OCI-LY3 (cell line): ENCODE results near the gene GPR162.

ENCODE experiments used
- H2AFZ ChIP-seq: fragments of 200-600, 300-600 bp; shearing (Covaris generic); 2 replicates; pipeline ENCODE4 v1.6.0; 2014; ENCODE audit warnings: antibody characterized with exemption, low read depth, low read length
- H3K27ac ChIP-seq: fragments of 200-600, 300-600 bp; sonication (generic); 2 replicates; pipeline ENCODE4 v1.5.1; 2014; ENCODE audit warnings: mild to moderate bottlenecking, low read length, moderate library complexity, mixed read lengths
- H3K27me3 ChIP-seq: fragments of 200-600, 300-600 bp; sonication (generic); 2 replicates; pipeline ENCODE4 v1.6.1; 2014; ENCODE audit warnings: low read depth, low read length, mixed read lengths
- H3K36me3 ChIP-seq: fragments of 200-600, 300-600 bp; sonication (generic); replicated peaks from 2 replicates; pipeline ENCODE3; 2014; ENCODE audit warnings: low read depth, low read length, mixed read lengths
- H3K4me1 ChIP-seq: fragments of 300-600, 200-600 bp; sonication (generic); 2 replicates; pipeline ENCODE4 v1.6.1; 2014; ENCODE audit warnings: low read length, mixed read lengths
- H3K4me2 ChIP-seq: fragments of 200-600, 300-600 bp; sonication (generic); 2 replicates; pipeline ENCODE4 v1.6.1; 2014; ENCODE audit warnings: low read length, mixed read lengths
- H3K4me3 ChIP-seq: fragments of 300-600, 200-600 bp; sonication (generic); 2 replicates; pipeline ENCODE4 v1.5.1; 2014; ENCODE audit warnings: antibody characterized with exemption, mild to moderate bottlenecking, low read length, moderate library complexity
- H3K79me2 ChIP-seq: fragments of 300-600, 200-600 bp; shearing (Covaris generic); 2 replicates; pipeline ENCODE4 v1.6.1; 2014; ENCODE audit warnings: mild to moderate bottlenecking, low read length, mixed read lengths
- H3K9ac ChIP-seq: fragments of 300-600, 200-600 bp; shearing (Covaris generic); 2 replicates; pipeline ENCODE4 v1.6.0; 2014; ENCODE audit warnings: mild to moderate bottlenecking, low read length, moderate library complexity
- H3K9me3 ChIP-seq: fragments of 200-600, 300-600 bp; shearing (Covaris generic); 2 replicates; pipeline ENCODE4 v1.6.1; 2014; ENCODE audit warnings: low read length, mixed read lengths; ENCODE audit not compliant: insufficient read depth
- H4K20me1 ChIP-seq: fragments of 200-600, 300-600 bp; sonication (generic); 2 replicates; pipeline ENCODE4 v1.6.1; 2016; ENCODE audit warnings: low read length, mixed read lengths; ENCODE audit not compliant: insufficient read depth
- CTCF ChIP-seq: fragments of 200-600, 300-600 bp; sonication (generic); IDR thresholded peaks from 2 replicates; pipeline ENCODE4 v1.5.1; 2014; ENCODE audit warnings: antibody characterized with exemption, low read length, low read depth
- EZH2phosphoT487 ChIP-seq: fragments of 200-600 bp; shearing (Covaris generic); IDR thresholded peaks from 2 replicates; pipeline ENCODE4 v1.6.1; 2018; ENCODE audit warnings: antibody characterized with exemption, mixed run types, low read depth

The GPR162 gene

GRCh38 chr12:6845395-6845794, 23.8 kb downstream of the GPR162 start:
- Histone ChIP-seq H3K36me3 (peaks cover 44% of the 10 kb centered on the region), H3K79me2 (peaks cover 11% of the 10 kb centered on the region), H4K20me1 (no peaks in the 10 kb centered on the region), H2AFZ (no peak overlapping the region), H3K4me1 (peaks cover 38% of the 10 kb centered on the region), H3K4me3 (no peak overlapping the region), H3K9ac (no peak overlapping the region), H3K27me3 (no peaks in the 10 kb centered on the region), H3K9me3 (no peaks in the 10 kb centered on the region), H3K4me2 (no peak overlapping the region), H3K27ac (no peak overlapping the region)
- TF ChIP-seq CTCF = no peak
- no peak for TF ChIP-seq EZH2phosphoT487

DNA sequence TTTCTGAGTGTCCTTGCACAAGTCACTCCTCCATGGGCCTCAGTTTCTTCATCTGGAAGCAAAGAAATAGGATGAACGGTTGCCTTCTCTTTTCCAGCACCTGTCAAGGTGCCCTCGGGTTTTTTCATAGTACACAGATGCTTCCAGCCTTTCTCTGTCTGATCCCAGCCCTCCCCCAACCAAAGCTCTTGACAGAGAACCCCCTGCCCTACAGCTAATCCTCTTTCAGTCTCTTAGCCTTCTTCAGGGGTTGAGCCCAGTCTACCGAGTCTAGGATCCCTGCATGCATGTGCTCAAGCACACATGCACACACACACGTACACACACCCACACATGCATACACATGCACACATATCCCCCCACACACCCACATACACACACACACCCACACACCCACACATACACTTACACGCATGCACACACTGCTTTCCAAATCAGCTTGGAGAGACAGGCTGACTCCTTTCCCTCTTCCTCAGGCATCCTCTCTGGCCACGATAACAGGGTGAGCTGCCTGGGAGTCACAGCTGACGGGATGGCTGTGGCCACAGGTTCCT, 24.8 kb downstream of the GPR162 start:
- no peak overlapping the region for H3K27ac ChIP-seq
- peaks cover 18% of the 10 kb centered on the region for H3K79me2 ChIP-seq
- H2AFZ ChIP-seq = no peak overlapping the region
- H4K20me1 ChIP-seq = no peaks in the 10 kb centered on the region
- no peaks in the 10 kb centered on the region for H3K27me3 ChIP-seq
- H3K36me3 ChIP-seq = peaks cover 44% of the 10 kb centered on the region
- no peak for TF ChIP-seq EZH2phosphoT487
- H3K9me3 ChIP-seq = no peaks in the 10 kb centered on the region
- H3K4me3 ChIP-seq = no peak overlapping the region
- peaks cover 28% of the 10 kb centered on the region for H3K4me1 ChIP-seq
- no peak overlapping the region for H3K9ac ChIP-seq
- no peak overlapping the region for H3K4me2 ChIP-seq

DNA sequence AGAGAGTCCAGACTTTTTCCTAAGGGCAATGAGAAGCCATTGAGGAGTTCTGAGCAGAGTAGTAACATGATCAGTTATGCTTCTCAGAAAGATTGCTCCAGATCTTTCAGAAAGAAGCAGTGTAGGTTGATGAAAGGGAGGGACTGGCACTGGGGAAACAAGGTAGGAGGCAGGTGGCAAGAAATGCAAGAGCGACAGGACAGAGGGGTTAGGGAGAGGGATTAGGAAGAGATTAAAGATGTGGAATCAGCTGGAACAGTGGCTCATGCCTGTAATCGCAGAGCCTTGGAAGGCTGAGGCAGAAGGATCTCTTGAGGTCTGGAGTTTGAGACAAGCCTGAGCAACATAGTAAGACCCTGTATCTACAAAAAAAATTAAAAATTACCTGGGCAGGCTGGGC, 26.1 kb downstream of the GPR162 start:
- Histone ChIP-seq H3K4me2 (no peak overlapping the region), H3K27me3 (no peaks in the 10 kb centered on the region), H4K20me1 (no peaks in the 10 kb centered on the region), H2AFZ (no peak overlapping the region), H3K27ac (no peak overlapping the region), H3K36me3 (peaks cover 44% of the 10 kb centered on the region), H3K79me2 (peaks cover 18% of the 10 kb centered on the region), H3K4me1 (peaks cover 26% of the 10 kb centered on the region), H3K9ac (no peak overlapping the region), H3K4me3 (no peak overlapping the region), H3K9me3 (no peaks in the 10 kb centered on the region)
- TF ChIP-seq EZH2phosphoT487 (no peak), CTCF (no peak)

DNA sequence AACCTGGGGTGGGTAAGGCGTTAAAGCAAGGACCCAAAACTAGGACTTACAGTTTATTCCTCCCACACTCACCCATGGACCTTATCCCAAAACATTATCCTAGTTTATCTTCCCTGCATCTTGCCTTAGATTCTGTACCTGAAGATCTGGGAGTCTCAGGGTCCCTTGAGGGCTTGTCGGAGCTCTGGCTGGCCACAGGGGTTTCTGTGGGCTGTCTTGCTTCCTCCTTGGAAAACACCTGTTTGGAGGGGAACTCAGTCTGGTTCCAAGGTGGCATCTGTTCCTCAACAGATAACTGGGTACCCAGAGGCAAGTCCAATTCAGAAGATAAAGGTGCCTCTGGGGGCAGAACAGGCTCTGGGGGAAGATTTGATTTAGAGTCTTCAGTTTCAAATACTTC, 27.8 kb downstream of the GPR162 start:
- Histone ChIP-seq H3K27me3 (no peaks in the 10 kb centered on the region), H3K4me3 (peak overlapping the region; percentile 79), H3K27ac (0 out of 2 replicates have a peak overlapping the region, but pooled peaks have one; percentile 6), H3K9ac (peak overlapping the region; percentile 79; the same call in 1 of the 2 replicates), H3K4me2 (peak overlapping the region; percentile 79), H3K9me3 (no peaks in the 10 kb centered on the region), H4K20me1 (no peaks in the 10 kb centered on the region), H2AFZ (no peak overlapping the region), H3K36me3 (peaks cover 42% of the 10 kb centered on the region), H3K4me1 (peaks cover 33% of the 10 kb centered on the region), H3K79me2 (peaks cover 35% of the 10 kb centered on the region)
- no peak for TF ChIP-seq EZH2phosphoT487
- no peak for TF ChIP-seq CTCF
